Ishikawa (cell line): ENCODE results near the gene TMEFF2.

Source experiments
- CEBPB ChIP-seq: IDR thresholded peaks from 2 replicates; pipeline ENCODE4 v1.6.1; 2012
- CREB1 ChIP-seq: IDR thresholded peaks from 2 replicates; pipeline ENCODE4 v1.6.1; 2012; ENCODE audit warnings: low read depth
- EGR1 ChIP-seq: IDR thresholded peaks from 2 replicates; pipeline ENCODE4 v1.6.1; 2012
- EP300 ChIP-seq: IDR thresholded peaks from 2 replicates; pipeline ENCODE4 v1.6.1; 2012; ENCODE audit warnings: borderline replicate concordance
- FOXM1 ChIP-seq: IDR thresholded peaks from 2 replicates; pipeline ENCODE4 v1.6.1; 2012; ENCODE audit warnings: low read depth, borderline replicate concordance
- MAX ChIP-seq: IDR thresholded peaks from 2 replicates; pipeline ENCODE4 v1.6.1; 2012
- NFIC ChIP-seq: IDR thresholded peaks from 2 replicates; pipeline ENCODE4 v1.6.1; 2012
- RAD21 ChIP-seq: IDR thresholded peaks from 2 replicates; pipeline ENCODE4 v1.6.1; 2012; ENCODE audit warnings: low read depth
- REST ChIP-seq: IDR thresholded peaks from 2 replicates; pipeline ENCODE4 v1.6.1; 2012; ENCODE audit warnings: low read depth, mild to moderate bottlenecking
- TAF1 ChIP-seq: IDR thresholded peaks from 2 replicates; pipeline ENCODE4 v1.6.1; 2012; ENCODE audit warnings: low read depth, mild to moderate bottlenecking
- TEAD4 ChIP-seq: IDR thresholded peaks from 2 replicates; pipeline ENCODE4 v1.6.1; 2012
- USF1 ChIP-seq: IDR thresholded peaks from 2 replicates; pipeline ENCODE4 v1.6.1; 2012
- YY1 ChIP-seq: IDR thresholded peaks from 2 replicates; pipeline ENCODE4 v1.6.1; 2012; ENCODE audit warnings: low read depth
- ZBTB7A ChIP-seq: IDR thresholded peaks from 2 replicates; pipeline ENCODE4 v1.6.1; 2012; ENCODE audit warnings: low read depth

The TMEFF2 gene

GRCh38 chr2:192201116-192201515 lies 6.4 kb upstream of the TMEFF2 start:
- no peak for TF ChIP-seq USF1
- no peak for TF ChIP-seq MAX
- TF ChIP-seq CEBPB = no peak

GRCh38 chr2:192197357-192197756 lies 2.6 kb upstream of the TMEFF2 start:
- TF ChIP-seq YY1 (no peak), RAD21 (peak; percentile 33; the same call in 1 of the 2 replicates), USF1 (no peak), TAF1 (no peak), CEBPB (no peak), REST (no peak), TEAD4 (no peak)

DNA sequence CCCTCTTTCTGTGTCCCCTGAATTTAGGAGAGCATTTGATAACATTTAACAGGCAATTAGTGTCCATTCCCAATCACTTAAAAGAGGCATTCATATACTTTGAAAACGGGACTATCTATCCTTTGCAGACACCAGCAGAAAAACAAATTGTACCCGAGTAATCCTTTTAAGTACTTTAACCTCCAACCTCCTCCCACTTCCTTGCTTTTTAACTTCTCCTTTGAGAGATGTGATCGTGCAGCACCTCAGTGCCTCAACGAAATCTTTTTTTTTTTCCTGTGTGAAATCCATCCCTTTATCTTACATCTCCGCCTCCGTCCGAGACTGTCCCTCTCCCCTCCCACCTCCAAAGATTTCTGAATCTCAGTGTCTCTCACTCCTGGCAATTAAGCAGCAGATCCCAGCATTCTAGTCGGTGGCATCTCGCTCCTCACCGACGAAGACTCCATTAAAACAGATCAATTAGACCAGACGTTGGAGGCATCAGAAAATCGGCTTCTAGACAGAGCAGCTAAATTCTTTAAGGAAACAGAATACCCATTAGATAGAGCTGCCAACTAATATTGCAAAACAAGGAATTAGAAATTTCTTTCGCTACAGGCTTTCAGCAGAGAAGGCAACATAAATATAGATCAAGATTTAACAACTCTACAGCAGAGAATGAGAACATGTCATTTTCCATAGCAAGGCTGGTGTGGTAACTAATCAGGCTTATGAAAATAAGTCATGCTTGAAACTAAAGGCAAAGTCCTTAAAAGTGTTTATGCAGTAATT lies 1.9 kb upstream of the TMEFF2 start:
- no peak for TF ChIP-seq FOXM1
- TF ChIP-seq TAF1 = no peak
- TF ChIP-seq USF1 = no peak
- no peak for TF ChIP-seq YY1
- TF ChIP-seq MAX = no peak
- TF ChIP-seq ZBTB7A = no peak

GRCh38 chr2:192195548-192196418 lies 1.1 kb upstream of the TMEFF2 start:
- TF ChIP-seq MAX = 0 out of 2 replicates have a peak, but pooled peaks have one; percentile 24
- no peak for TF ChIP-seq ZBTB7A

DNA sequence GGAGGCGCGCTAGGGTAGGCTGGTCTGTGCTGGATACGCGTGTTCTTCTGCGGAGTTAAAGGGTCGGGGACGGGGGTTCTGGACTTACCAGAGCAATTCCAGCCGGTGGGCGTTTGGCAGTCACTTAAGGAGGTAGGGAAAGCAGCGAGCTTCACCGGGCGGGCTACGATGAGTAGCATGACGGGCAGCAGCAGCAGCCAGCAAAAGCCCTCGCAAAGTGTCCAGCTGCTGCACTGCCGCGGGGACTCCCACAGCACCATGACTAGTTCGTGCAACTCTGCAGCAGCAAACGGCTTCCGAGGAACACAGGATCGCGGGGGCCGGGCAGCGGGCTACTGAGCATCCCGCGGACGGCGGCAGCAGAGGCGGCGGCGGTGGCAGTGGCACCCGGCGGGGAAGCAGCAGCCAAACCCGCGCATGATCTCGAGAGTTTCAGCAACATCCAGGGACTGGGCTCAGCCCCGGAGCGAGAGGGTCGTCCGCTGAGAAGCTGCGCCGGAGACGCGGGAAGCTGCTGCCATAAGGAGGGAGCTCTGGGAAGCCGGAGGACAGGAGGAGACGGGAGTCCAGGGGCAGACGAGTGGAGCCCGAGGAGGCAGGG lies 368 bp downstream of the TMEFF2 start:
- TF ChIP-seq MAX (no peak), FOXM1 (no peak), CREB1 (no peak), ZBTB7A (no peak), EGR1 (no peak), YY1 (no peak), NFIC (no peak), RAD21 (no peak)

- TF ChIP-seq TAF1 = no peak
- TF ChIP-seq RAD21 = peak; percentile 57
Measured at GRCh38 chr2:192190474-192190873, 4.3 kb downstream of the TMEFF2 start.

GRCh38 chr2:192186806-192187205 lies 7.9 kb downstream of the TMEFF2 start:
- TF ChIP-seq CEBPB = no peak
- TF ChIP-seq TAF1 = no peak
- TF ChIP-seq EP300 = no peak
- no peak for TF ChIP-seq CREB1
- no peak for TF ChIP-seq NFIC
